ENCODE data around the gene MYO1F.
"Not testable (repeated sequence)": the region's sequence is repeated elsewhere in the genome, so short reads cannot be mapped to it uniquely, and the experiment has no call there.

The MYO1F gene

GRCh38 chr19:8515317-8515716 is 61.9 kb downstream of the MYO1F start:
- no peak for DNase-seq (ENCODE audit: low read depth)

GRCh38 chr19:8514505-8515009 is 62.7 kb downstream of the MYO1F start:
- DNase-seq (ENCODE audit: low read depth), result not testable (repeated sequence)

- DNase-seq (ENCODE audit: low read depth), result peak; percentile 86
Observed at GRCh38 chr19:8513687-8514504, 63.3 kb downstream of the MYO1F start, which contains the start of gene ZNF414. TSS of gene ZNF414 (minus strand) at chr19:8514167. CDS start at chr19:8514046, 121 bp downstream.

DNA sequence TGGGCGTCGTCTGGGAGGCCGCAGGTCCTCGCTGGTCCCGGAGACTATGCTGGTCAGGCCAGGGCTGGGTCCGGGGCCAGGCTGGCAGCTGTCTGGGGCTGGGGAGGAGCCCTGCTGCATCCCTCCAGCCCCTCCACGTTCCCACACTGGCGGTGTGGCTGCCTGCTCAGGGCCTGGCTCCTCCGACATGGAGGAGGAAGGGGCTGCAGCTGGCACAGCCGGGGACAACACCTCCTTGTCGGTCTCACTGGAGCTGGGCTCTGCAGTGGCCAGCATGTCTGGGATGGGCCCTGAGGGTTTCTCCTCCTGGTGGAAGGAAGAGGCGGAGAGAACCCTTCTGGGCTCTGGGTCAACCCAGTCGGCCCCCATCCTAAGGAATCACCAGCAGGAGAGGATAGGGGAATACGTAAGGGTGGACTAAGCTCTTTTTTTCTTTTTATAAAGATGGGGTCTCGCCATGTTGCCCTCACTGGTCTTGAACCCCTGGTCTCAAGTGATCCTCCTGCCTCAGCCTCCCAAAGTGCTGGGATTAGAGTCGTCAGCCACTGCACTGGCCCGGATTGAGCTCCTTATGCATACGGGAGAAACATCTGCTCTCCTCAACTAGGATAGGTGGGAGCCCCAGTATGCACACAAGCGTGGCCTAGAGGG is 64.1 kb downstream of the MYO1F start:
- no peak for DNase-seq (ENCODE audit: low read depth)

DNA sequence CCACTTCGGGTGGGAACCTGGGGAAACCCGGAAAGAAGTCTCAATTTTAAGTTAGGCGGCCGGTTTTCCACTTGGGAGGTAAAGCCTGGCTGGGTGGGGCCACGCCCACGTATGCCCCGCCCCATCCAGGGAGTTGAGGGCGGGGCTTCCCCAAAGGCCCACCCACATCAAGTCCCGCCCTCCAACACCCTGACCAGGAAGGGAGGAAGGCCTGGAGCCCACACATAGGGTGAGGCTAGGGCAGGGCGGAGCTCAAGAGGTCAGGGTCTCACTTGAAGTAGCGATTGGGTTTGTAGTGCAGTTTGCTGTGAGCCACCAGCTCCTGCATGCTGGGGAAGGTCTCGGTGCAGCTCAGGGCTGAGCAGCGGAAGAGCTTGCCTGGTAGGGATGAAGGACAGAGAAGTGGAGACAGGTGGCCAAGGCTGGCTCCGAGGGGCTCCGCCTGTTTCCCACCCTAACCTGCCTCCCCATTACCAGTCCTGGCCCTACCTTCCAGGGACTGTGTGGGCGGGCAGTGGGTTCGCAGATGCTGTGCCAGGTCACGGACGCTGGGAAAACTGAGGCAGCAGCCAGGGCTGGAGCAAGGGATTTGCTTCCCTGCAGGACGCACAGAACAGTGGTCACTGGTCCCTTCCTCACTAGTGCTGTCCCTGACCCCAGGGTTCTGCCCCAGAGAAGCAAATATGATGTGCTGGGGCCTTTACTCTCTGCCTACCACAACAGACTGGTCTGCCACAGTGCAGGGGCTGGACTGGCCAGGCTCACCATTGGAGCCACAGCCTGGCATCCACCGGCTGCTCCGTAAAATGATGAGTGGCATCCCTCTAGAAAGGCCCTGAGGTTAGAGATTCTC is 64.9 kb downstream of the MYO1F start:
- no peak for DNase-seq (ENCODE audit: low read depth)

DNA sequence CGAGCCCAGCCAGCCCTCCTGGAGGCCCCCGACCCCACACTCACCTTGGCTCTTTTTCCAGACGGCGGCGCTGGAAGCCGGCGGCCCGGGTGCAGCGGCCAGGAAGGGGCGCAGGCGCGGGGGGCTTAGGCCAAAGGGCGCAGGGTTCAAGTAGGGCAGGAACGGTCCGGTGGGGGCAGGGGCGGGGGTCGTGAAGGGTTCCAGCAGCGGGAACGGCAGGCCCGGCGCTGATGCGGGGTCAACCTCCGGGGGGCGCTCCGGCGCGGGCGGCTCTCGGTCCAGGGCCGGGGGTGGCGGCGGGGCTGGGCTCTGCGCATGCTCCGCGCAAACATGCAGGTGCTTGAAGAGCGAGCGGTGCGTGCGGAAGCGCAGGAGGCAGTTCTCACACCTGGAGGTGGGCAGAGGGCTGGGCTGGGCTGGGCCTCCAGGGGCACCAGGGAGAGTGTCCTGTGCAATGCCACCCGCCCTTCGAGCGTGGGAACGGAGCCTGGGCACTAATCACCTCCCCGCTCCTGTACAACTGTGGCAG is 65.6 kb downstream of the MYO1F start:
- DNase-seq (ENCODE audit: low read depth), result no peak

GRCh38 chr19:8510589-8511115 is 66.6 kb downstream of the MYO1F start:
- DNase-seq (ENCODE audit: low read depth), result no peak

- no peak for DNase-seq (ENCODE audit: low read depth)
Observed at GRCh38 chr19:8506402-8506957, 70.8 kb downstream of the MYO1F start.

- DNase-seq (ENCODE audit: low read depth), result no peak
Observed at GRCh38 chr19:8505680-8506401, 71.4 kb downstream of the MYO1F start.

- DNase-seq (ENCODE audit: low read depth), result no peak
Observed at GRCh38 chr19:8504919-8505318, 72.3 kb downstream of the MYO1F start.

DNA sequence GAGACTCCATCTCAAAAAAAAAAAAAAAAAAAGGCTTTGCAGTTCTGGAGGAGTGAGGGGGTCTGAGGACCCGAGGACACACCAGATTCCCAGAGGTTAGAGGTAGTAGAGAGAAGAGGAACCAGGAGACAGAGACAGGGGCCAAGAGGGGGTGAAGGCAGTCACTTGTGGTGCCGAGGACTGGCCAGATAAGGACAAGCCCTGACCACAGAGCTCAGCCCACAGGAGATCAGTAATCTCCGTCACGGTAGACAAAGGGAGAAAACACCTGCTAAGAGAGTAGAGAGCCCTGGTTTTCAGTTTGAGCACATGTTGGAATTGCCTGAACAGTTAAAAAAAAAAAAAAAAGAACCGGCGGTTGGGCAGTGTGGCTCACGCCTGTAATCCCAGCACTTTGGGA is 73.1 kb downstream of the MYO1F start:
- no peak for DNase-seq (ENCODE audit: low read depth)

GRCh38 chr19:8503510-8503909 is 73.7 kb downstream of the MYO1F start:
- no peak for DNase-seq (ENCODE audit: low read depth)

GRCh38 chr19:8501981-8502380 is 75.3 kb downstream of the MYO1F start:
- DNase-seq (ENCODE audit: low read depth), result no peak

- DNase-seq (ENCODE audit: low read depth), result no peak
Observed at GRCh38 chr19:8501516-8501915, 75.7 kb downstream of the MYO1F start.

GRCh38 chr19:8500158-8500557 is 77.1 kb downstream of the MYO1F start:
- no peak for DNase-seq (ENCODE audit: low read depth)

DNA sequence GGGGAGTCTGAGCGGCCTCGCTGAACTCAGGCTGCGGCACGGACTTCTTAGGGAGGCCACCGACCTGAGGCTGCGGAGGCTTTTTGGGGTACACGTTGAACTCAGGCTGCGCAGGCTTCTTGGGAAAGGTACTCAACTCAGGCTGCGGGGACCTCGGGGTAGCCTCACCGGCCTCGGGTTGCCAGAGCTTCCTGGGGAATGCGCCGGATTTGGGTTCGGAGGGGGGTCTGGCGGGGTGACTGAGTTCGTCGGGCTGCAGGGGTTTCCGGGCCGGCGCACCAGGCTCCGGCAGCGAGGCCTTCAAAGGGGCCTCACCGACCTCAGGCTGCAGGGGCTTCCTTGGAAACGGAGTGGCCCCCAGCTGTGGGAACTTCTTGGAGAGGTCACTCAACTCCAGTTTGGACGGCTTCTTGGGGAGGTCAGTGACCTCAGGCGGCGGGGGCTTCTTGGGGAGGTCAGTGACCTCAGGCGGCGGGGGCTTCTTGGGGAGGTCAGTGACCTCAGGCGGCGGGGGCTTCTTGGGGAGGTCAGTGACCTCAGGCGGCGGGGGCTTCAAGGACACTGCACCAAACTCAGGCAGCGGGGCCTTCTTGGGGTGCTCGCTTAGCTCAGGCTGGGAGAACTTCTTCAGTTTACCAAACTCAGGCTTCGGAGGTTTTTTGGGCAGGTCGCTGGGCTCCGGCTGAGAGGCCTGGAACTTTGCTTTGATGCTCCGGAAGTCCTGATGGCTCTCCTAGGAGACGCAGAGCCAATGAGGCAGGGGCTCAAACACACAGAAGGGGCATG is 78.0 kb downstream of the MYO1F start:
- DNase-seq (ENCODE audit: low read depth), result no peak

DNA sequence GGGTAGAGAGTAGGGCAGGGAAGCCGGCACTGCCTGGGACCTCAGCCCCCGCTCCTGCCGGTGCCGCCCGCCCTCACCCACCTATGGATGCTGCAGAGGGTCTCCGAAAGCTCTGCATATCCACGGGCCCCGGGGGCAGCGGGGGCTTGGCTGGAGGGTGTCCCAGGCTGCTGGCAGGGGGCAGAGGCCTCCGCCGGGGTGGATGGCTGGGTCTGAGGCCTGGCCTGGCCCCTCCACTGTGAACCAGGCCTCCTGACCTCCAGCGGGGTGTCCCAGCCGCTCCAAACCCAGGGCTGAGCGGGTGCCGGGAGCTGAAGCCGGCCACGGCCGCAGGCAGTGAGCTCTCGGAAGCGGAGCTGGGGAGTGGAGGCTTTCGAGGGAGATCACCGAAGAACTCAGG is 78.9 kb downstream of the MYO1F start:
- DNase-seq (ENCODE audit: low read depth), result no peak

DNA sequence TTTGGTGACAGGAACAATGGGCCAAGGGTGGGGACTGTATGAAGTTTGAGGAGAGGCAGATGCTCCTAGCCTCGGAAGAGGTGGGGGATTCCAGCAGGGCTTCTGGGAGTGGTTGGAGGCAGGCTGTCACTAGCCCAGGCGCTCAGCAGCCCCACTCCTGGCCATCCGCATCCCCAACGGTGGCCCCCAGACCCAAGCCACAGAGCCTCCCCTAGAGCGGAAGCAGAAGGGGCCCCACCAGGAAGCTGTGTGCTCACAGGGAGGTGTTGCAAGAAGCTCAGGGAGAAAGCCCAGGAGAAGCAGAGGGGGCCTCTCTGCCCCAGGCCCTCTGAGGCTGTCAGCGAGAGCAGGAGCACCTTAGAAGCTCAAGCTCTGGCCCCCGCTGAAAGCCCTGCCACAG is 83.1 kb downstream of the MYO1F start:
- no peak for DNase-seq (ENCODE audit: low read depth)

DNA sequence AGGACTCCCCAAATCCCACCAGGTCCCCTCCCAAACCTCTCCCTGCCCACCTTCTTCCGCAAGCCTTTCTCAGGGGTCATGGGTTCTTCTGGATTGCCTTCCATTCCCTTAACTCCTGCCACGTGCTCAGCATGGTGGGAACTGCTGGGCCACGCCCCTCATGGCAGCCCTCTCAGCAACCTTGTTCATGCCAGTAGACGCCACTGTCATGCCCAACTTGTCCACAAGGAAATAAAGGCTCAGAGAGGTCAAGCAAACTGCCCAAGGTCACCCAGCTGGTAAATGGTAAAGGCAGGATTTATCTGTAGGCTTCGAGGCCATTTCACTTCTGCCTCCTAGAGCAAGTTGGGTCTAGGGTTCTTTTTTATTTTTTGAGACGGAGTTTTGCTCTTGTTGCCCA is 85.7 kb downstream of the MYO1F start:
- no peak for DNase-seq (ENCODE audit: low read depth)

GRCh38 chr19:8490873-8491272 is 86.4 kb downstream of the MYO1F start:
- DNase-seq (ENCODE audit: low read depth), result no peak

Measured in non-pigmented ciliary epithelial cell (primary cell).